Mesothelial cell of epicardium (in vitro differentiated cells): ENCODE data around the gene NR4A1. TPM values are rescaled to one million over a fixed set of nuclear protein-coding genes. Genes with fewer than 3 reads are reported as not detected.

Experiments
- DNase-seq, 2 experiments: peaks; one replicate each; pipeline ENCODE4 v3.0.0; 2021; ENCODE audit warnings: low spot score in 2 of 2; ENCODE audit not compliant: unreplicated experiment in 2 of 2
- H3K27ac Mint-ChIP-seq: 2 replicates; pipeline ENCODE4 v1.8.0; 2021; ENCODE audit warnings: mixed read lengths
- H3K27me3 Mint-ChIP-seq: 2 replicates; pipeline ENCODE4 v1.8.0; 2021; ENCODE audit warnings: low read depth, mixed read lengths
- H3K36me3 Mint-ChIP-seq: 2 replicates; pipeline ENCODE4 v1.8.0; 2021; ENCODE audit warnings: mixed read lengths
- H3K4me1 Mint-ChIP-seq: 2 replicates; pipeline ENCODE4 v1.8.0; 2021; ENCODE audit warnings: mixed read lengths
- H3K4me3 Mint-ChIP-seq: 2 replicates; pipeline ENCODE4 v1.8.0; 2021; ENCODE audit warnings: mild to moderate bottlenecking, moderate library complexity, mixed read lengths
- H3K9me3 Mint-ChIP-seq: 2 replicates; pipeline ENCODE4 v1.8.0; 2021; ENCODE audit warnings: mixed read lengths
- total RNA-seq: library from RNA; stranded (reverse); gene quantifications from 3 replicates; pipeline ENCODE4 v1.2.1, GENCODE V29; 2021
- TF ChIP-seq, protein P1 (sequence below): fragments of 200-600 bp; sonication (generic); IDR thresholded peaks from one replicate; pipeline ENCODE4 v1.5.0; 2021; ENCODE audit warnings: antibody characterized with exemption; ENCODE audit not compliant: unreplicated experiment

NR4A1 gene
- total RNA-seq, 1 donor from 2014 or later, result 141 TPM

DNA sequence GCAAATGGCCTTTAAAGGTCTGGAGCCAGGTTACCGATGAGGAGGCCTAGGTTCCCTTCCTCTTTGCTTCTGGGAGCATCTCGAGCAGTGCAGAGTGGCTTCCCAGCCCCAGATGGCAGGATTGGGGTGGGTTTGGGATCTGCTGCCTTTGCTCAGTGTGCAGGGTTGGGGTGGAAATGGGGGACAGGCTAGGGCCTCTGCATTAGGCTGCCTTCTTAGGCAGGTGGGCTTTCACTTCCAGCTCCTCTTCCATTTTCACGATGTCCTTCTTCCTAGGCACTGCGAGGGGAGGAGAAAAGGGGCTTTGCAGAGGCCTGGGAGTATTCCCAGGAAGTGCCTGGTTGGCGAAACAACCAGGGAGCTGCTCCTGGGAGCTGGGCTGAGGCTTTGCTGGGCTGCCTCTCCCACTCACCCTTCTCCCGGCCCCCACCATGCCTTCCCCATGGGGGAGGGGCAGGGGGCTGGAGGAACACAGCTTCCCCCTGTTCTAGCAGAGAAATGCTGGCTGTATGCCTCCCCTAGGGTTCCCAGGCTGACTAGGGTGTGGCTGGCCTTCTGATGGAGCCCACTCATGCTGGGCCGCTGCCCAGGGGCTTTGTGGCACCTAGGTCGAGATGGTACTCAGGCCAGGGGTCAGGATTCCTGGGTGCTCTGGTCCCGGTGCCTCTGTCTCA, 2.4 kb downstream of the NR4A1 start:
- Mint-ChIP-seq H3K27me3 (peaks cover 23% of the 10 kb centered on the region), H3K36me3 (peaks cover 2% of the 10 kb centered on the region), H3K9me3 (no peaks in the 10 kb centered on the region), H3K4me3 (peak overlapping the region; percentile 17), H3K27ac (no peak overlapping the region), H3K4me1 (peaks cover 22% of the 10 kb centered on the region)
- DNase-seq, result no peak
- TF ChIP-seq, protein P1, sequence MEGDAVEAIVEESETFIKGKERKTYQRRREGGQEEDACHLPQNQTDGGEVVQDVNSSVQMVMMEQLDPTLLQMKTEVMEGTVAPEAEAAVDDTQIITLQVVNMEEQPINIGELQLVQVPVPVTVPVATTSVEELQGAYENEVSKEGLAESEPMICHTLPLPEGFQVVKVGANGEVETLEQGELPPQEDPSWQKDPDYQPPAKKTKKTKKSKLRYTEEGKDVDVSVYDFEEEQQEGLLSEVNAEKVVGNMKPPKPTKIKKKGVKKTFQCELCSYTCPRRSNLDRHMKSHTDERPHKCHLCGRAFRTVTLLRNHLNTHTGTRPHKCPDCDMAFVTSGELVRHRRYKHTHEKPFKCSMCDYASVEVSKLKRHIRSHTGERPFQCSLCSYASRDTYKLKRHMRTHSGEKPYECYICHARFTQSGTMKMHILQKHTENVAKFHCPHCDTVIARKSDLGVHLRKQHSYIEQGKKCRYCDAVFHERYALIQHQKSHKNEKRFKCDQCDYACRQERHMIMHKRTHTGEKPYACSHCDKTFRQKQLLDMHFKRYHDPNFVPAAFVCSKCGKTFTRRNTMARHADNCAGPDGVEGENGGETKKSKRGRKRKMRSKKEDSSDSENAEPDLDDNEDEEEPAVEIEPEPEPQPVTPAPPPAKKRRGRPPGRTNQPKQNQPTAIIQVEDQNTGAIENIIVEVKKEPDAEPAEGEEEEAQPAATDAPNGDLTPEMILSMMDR, result no peak

DNA sequence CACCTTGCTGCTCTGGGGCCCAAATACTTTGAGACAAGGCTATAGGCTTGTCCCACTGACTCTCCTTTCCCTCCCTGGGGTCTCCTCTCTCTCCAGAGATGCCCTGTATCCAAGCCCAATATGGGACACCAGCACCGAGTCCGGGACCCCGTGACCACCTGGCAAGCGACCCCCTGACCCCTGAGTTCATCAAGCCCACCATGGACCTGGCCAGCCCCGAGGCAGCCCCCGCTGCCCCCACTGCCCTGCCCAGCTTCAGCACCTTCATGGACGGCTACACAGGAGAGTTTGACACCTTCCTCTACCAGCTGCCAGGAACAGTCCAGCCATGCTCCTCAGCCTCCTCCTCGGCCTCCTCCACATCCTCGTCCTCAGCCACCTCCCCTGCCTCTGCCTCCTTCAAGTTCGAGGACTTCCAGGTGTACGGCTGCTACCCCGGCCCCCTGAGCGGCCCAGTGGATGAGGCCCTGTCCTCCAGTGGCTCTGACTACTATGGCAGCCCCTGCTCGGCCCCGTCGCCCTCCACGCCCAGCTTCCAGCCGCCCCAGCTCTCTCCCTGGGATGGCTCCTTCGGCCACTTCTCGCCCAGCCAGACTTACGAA, 3.1 kb downstream of the NR4A1 start:
- TF ChIP-seq, protein P1, result no peak

DNA sequence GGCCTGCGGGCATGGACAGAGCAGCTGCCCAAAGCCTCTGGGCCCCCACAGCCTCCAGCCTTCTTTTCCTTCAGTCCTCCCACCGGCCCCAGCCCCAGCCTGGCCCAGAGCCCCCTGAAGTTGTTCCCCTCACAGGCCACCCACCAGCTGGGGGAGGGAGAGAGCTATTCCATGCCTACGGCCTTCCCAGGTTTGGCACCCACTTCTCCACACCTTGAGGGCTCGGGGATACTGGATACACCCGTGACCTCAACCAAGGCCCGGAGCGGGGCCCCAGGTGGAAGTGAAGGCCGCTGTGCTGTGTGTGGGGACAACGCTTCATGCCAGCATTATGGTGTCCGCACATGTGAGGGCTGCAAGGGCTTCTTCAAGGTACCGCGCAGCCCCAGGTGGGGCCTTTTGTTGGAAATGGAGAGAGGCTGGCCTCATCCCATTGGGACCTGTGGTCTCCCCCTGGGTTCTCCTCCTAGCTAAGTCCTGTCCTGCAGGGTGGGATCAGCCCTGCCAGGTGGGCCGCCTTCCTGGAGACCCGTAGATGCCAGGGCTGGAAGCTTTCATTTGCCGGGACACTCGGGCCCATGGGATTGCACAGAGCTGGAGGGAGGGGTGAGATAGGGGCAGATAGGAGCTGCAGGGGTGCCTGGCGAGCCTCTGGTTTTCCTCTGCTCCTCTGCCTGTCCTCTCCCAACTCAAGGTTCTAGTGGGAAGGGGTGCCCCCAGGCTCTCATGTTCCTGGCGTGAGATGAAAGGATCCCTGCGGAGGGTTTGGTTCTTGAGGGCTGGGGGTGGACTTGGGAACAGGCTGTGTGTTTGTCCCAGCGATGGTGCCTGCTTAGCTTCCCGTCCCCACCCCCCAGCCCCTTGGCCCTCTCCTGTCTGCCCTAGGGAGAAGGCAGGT, 3.8 kb downstream of the NR4A1 start:
- TF ChIP-seq, protein P1, result no peak
- peaks cover 2% of the 10 kb centered on the region for H3K36me3 Mint-ChIP-seq
- H3K27me3 Mint-ChIP-seq, result peaks cover 12% of the 10 kb centered on the region
- DNase-seq, result no peak
- peaks cover 13% of the 10 kb centered on the region for H3K4me1 Mint-ChIP-seq
- H3K27ac Mint-ChIP-seq, result no peak overlapping the region
- no peaks in the 10 kb centered on the region for H3K9me3 Mint-ChIP-seq
- H3K4me3 Mint-ChIP-seq, result no peak overlapping the region

More for the DNA sequence above, 3.1 kb downstream of the NR4A1 start:
- peaks cover 20% of the 10 kb centered on the region for H3K4me1 Mint-ChIP-seq
- peaks cover 20% of the 10 kb centered on the region for H3K27me3 Mint-ChIP-seq
- H3K9me3 Mint-ChIP-seq, result no peaks in the 10 kb centered on the region
- peaks cover 2% of the 10 kb centered on the region for H3K36me3 Mint-ChIP-seq
- H3K4me3 Mint-ChIP-seq, result no peak overlapping the region
- H3K27ac Mint-ChIP-seq, result no peak overlapping the region
- no peak for DNase-seq

DNA sequence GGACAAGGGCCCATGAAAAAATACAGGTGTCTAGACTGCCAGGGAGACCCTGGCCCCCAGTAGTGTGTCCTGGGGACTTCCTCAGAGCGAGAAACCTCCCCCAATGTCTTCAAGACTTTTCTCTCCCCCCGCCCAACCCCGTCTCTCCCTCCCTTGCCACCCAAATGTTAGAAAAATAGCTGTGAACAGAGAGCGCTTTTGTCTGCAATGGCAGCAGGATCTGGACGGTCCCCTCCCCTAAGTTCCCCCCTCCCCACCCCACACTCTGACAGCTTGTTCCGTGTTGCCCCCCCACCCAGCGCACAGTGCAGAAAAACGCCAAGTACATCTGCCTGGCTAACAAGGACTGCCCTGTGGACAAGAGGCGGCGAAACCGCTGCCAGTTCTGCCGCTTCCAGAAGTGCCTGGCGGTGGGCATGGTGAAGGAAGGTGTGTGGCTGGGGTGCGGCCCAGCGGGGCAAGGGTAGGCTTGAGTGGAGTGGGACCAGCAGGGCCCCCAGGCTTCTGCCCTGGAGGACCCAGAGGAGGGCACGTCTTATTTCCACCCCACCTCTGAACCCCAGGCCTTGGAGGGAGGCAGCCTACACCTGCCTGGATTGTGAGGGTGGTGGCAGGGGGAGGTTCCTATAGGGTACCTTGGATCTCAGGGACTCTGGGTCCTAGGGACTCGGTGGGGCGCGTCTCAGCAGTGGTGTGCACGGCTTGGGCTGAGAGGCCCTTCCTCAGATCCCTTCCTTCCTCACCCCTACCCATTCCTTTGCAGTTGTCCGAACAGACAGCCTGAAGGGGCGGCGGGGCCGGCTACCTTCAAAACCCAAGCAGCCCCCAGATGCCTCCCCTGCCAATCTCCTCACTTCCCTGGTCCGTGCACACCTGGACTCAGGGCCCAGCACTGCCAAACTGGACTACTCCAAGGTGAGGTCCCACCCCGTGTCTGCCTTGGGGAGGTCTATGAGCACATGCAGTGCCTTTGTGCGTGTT, 4.8 kb downstream of the NR4A1 start:
- DNase-seq, result no peak
- no peaks in the 10 kb centered on the region for H3K9me3 Mint-ChIP-seq
- peaks cover 2% of the 10 kb centered on the region for H3K36me3 Mint-ChIP-seq
- H3K4me1 Mint-ChIP-seq, result peaks cover 8% of the 10 kb centered on the region
- TF ChIP-seq, protein P1, result no peak
- H3K27me3 Mint-ChIP-seq, result peaks cover 8% of the 10 kb centered on the region
- H3K4me3 Mint-ChIP-seq, result no peak overlapping the region
- H3K27ac Mint-ChIP-seq, result no peak overlapping the region
